ENCODE measurements around the gene SUGP2.
"Not testable (repeated sequence)": the region's sequence is repeated elsewhere in the genome, so short reads cannot be mapped to it uniquely, and the experiment has no call there.

The SUGP2 gene

DNA sequence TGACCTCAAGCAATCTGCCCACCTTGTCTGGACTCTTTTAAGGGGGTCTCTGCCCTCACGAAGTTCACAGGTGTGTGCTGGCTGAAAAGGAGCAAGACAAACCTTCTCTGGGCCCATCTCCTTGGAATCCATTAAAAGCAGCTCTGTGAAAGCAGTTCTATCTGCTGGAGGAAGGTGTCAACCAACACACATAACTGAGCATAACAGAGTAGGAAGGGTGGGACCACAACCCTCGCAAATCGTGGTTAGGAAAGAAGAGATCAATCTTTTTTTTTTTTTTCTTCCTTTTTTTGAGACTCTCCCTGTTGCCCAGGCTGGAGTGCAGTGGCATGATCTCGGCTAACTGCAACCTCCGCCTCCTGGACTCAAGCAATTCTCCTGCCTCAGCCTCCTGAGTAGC lies 1.4 kb downstream of the SUGP2 start:
- no peak for DNase-seq

DNA sequence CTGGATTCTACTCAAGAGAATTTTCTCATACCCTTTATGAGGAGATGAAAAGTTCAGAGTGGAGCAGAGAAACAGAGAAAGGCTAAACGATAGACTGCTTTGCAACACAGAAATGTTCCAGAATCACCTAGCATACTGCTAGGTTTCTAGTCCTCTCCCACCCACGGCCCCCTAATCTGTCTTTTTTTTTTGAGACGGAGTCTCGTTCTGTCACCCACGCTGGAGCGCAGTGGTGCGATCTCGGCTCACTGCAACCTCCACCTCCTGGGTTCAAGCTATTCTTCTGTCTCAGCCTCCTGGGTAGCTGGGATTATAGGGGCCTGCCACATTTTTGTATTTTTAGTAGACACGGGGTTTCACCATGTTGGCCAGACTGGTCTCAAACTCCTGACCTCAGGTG lies 4.8 kb downstream of the SUGP2 start:
- DNase-seq = no peak

DNA sequence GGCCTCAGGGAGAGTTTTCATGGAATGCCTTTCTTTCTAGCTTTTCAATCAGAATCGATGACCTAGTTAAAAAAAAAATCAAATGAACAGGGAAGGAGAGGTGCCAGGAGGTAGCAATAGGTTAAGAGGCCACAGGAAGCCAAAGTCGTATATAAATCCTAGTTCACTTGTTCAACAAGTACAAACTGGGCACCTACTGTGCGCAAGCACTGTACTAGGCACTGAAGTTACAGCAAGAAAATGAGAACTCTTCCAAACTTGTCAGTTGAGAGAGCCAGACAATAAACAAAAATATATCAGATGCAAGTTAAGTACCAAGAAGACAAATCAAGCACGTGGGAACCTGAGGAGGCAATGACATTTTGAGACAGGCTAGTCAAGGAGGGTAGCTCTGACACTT lies 6.1 kb downstream of the SUGP2 start:
- no peak for DNase-seq

DNA sequence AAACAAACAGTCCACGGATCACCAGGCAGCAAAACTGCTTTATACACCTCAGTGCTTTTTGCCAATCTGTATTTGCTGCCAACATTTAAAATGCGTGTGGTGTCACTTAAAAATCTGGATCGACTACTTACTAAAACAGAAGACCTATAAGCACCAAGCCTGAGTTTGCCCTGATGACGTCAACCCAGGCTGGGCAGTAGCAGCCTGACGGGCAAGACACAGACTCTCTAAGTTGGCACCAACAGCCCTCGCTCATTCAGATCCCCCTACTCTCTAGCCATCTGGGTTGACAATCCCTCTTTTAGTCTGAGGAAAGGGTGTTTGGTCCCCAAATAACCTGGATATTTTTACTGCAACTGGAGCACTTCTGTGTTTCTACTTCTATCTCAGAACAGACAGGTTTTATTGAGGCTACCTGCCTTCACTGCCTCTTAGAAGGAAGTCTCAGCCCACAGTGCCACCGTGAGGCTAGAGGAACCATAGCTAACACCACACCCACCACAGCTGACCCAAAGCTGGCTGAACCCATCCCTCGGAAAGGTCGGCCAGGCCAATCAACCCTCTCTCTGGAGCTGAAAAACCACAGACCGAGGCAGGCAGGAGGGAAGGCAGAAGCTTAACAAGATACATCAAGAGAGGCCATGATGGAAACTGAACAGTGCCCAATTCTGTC lies 6.9 kb downstream of the SUGP2 start:
- DNase-seq = no peak

DNA sequence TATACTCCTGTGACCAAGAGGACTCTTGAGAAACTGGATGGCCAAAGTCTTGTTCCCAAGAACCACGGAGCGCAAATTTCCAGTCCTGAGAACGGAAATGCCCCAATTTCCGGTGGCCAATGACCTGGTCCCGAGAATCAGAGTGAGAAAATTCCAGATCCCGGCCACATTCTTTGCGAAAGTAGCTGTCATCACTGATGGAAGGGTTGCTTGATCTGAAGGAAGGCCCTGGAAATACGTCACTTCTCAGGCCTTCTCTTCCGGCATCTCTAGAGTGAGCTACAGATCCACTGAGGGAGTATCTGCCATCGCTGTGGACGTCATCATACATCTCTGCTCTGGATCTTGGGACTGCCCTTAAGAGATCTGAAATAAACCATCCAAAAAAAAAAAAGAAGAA lies 7.5 kb downstream of the SUGP2 start:
- DNase-seq = no peak

DNA sequence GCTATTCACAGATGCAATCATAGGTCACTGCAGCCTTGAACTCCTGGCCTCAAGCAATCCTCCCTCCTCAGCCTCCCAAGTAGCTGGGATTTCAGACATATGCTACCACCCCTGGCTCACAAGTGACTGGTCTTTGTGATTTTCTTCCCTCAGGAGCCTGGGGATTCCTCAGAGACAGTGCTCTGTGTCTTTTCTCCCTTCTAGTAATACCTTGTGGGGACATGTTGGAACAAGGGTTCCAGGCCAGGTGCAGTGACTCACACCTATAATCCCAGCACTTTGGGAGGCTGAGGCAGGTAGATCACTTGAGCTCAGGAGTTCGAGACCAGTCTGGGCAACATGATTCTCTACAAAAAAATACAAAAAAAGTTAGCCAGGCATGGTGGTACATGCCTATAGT lies 9.9 kb downstream of the SUGP2 start:
- not testable (repeated sequence) for DNase-seq

DNA sequence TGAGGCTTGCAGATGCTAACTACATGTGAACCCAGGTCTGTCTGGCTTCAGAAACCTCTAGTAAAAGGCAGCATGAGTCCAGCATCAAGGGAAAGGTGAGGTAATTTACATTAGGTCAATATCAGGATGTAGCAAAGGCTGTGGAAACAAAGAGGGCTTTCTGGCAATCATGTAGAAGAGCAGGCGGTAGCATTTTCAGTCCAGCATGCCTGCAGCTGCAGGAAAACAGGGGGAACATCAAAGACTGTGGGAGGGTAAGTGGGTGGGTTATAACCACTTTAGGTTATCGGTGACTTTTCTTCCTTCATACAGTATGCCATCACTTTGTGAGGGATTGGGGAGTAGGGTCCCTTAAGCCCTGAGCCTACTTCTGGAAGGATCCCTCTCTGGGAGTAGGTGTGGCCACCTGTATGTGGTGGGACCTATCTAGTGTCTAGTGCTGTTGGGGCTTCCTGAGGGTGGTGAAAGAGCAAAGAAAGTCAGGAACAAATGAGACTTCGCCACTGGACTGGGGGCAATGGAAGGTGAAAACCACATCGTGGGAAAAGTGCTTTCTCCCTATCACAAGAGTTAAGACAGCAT lies 10.8 kb downstream of the SUGP2 start:
- DNase-seq = no peak

DNA sequence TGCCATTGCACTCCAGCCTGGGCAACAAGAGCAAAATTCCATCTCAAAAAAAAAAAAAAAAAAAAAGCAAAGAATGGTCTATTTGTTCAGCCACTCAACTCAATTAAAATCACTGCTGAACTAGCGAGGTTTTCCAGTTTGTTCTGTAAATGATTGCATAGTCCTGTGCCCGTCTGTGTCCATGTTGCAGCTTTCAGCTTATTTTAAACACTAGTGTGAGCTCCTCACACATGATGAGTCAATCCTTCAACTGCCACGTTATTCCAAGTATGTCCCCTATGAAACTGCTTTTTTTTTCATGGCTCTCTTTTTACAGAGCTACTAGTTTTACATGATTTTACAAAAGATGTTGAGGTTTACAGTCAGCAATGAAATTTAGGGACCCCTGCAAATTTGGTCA lies 12.2 kb downstream of the SUGP2 start:
- DNase-seq = no peak

DNA sequence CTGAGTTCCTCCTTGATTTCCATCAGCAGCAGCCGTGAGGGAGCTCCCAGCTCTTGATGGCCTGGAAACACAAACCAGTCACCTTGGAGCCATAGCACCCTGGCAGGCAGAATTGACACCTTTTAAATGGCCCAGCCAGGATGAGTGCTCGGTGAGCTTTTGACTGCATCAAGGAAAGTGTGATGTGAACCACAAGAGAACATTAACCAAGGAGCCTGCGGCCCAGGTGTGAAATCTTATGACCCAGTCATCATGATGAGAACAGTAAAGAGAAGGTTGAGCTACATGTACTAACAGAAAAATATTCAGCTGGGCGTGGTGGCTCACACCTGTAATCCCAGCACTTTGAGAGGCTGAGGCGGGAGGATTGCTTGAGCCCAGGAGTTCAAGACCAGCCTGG lies 22.8 kb downstream of the SUGP2 start:
- no peak for DNase-seq

DNA sequence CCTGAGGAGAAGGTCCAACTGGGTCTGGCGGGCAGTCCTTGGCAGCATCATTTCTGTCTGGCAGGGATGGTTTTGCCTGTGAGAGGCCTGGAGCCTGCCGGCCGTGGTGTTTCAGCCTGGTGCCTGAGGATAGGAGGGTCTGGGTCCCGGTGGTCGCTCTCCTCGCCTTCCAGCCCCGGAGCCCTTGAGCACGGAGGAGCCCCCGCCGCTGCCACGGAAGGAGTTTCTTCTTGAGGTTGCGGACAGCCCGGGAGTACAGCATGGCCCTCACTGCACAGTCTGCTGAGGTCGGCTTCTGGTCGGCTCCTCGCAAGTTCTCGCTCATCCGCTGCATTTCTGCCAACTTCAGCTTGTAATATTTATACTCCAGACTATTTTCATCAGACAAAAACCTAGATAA lies 23.4 kb downstream of the SUGP2 start:
- no peak for DNase-seq

DNA sequence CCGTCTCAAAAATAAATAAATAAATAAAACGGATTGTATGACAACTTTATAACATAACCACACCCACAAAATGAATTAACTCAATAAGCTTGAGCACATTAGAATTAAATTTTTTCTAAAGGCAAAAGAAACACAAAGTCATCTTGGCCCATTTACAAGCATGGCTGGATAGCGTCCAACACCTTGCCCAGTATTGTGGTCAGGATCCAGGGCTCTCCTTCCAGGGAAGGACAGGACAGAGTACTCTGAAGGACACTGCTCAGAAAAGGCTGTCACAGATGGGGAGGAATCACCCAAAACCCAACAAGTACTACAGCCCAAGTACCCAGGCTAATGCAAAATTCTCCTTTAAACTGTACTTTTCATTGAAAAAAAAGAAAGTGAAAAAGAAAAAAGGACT lies 27.1 kb downstream of the SUGP2 start:
- no peak for DNase-seq

DNA sequence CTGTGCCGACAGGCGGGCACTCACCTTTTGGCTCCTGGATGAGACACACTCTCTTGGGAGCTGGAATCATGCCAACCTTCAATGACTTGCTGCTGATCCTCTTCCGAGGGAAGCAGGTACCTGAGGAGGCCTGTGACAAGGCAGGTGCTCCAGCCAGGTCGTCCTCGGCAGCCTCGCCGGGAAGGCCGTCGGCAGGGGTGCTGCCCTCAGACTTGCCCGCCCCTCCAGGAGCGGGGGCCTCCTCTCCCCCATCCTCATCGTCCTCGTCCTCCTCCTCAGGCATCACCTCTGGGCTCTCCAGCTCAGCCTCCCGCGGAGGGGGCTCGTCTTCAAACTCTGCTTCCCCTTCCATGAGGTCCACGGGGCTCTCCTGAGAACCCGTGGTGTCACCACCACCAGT lies 29.2 kb downstream of the SUGP2 start:
- no peak for DNase-seq

DNA sequence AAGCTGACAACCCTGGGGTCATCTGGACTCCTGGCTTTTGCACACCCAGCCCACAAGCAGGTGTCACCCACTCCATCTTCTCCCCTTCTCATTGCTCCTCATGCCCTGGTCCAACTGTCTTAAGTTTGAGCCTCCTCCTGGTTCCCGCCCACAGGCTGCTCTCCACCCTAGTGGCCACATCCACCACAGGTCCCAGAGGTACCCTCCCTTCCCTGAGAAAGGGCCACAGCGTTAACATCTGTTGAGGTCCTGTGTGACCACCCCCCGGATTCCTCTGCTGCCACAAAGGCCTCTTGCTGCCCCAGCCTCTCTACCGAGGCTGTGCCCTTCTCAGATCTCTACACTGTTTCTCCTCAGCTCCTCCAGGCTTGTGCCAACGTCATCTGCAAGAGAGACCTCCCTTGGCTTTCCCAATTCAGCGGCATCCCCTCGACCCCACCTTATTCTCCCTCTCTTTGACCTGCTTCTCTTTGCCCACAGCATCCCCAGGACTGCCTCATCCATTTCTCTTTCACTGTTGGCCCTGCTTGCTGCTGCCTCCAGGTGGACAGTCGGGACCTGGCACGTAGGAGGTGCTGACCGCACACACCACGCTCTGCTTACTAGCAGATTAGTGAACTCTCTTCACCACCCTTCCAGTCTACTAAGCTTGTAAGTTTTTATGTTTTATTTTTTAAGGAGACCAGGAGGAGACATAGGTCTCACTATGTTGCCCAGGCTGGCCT lies 33.3 kb downstream of the SUGP2 start:
- DNase-seq = no peak

DNA sequence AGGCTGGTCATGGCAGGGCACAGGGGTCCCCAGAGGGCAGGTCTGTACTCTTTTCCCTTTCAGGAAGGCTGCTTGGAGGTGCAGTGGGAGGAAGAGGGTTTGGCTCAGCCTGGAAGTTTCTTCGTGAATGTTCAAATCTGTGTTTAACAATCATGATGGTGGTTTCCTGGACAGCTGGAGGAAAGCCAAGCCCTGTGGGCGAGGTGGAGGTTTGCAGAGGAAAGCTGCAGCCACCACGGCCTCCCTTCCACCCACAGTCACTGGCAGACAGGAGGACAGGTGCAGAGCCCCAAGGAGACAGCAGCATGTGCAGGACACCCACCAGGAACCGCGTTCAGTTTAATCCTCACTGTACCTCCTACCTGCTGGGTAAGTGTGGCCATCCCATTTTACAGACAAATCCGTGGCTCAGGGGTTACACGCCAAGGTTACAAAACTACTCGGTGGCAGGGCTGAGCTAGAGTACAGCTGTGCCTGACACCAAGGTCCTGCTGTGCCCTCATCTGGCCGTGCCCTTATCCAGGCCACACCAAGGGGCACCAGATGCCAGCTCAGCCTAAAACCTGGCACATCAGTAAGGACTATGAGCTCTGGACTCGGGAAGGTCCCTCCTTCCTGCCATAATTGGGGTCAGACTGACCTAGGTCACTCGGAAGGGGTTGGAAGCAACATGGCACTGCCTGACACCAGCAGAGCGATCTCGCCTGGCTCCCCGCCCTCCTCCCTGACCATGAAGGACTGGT lies 34.1 kb downstream of the SUGP2 start:
- no peak for DNase-seq

DNA sequence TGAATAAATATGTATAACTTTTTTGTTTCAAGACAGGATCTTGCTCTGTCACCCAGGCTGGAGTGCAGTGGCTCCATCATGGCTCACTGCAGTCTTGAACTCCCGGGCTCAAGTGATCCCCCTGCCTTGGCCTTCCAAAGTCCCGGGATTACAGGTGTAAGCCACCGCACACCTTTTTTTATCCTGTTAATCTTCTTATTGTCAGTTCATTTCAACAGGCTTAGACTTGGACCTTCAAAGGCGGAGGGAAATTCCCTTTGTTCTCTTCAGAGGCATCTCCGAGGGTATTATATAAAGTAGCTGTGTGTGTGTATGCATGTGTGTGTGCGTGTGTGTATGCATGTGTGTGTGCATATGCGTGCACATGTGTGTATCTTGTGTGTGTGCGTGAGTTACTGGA lies 35.0 kb downstream of the SUGP2 start:
- DNase-seq = no peak

DNA sequence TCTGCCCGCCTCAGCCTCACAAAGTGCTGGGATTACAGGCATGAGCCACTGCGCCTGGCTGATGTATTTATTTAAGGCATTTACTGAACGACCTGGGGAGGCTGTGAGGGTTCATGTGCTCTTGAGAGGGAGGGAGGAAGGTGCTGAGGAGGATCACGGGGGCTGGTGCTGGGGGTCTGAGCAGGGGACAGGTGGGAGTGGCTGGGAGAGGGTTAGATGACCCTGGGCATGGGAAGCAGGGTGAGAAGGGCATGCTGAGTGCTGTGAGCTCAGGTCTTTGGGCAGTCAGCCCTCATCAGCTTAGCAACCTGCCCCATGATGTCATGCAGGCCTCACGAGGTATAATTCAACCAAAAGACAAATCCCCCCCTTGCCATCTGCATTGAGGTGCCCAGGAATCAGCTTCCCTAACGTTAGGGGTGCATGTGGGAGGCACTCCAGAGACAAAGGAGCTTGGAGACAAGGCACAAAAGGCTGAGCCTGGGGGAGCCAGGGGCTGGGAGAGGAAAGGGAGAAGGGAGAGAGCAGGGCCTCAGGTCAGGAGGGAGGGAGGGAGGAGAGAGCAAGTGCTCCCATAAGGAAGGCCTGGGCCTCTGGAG lies 36.4 kb downstream of the SUGP2 start:
- no peak for DNase-seq

DNA sequence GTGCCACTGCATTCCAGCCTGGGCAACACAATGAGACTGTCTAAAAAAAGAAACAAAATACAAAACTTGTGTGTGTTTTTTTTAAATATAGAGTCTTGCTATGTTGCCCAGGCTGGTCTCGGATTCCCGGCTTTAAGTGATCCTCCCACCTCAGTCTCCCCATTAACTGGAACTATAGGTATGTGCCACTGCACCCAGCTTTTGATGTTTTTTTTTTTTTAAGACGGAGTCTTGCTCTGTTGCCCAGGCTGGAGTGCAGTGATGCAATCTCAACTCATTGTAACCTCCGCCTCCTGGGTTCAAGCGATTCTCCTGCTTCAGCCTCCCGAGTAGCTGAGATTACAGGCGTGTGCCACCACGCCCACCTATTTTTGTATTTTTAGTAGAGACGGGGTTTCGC lies 37.0 kb downstream of the SUGP2 start:
- DNase-seq = no peak

DNA sequence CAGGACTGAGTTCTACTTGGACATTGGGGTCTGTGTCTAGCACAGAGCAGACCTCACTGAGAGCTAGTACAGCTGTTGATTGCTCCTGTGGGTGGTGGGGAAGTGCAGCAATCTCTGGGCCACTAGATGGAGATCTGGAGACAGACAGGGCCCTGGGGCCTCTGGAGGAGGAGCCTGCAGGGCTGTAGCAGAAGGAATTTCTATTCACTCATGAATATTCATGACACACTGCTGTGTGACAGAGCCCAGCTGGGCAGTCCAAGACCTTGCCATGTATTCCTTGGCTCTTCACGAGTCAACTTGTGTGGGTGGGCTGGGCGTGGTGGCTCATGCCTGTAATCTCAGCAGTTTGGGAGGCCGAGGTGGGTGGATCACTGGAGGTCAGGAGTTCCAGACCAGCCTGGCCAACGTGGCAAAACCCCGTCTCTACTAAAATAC lies 37.5 kb downstream of the SUGP2 start:
- no peak for DNase-seq

DNA sequence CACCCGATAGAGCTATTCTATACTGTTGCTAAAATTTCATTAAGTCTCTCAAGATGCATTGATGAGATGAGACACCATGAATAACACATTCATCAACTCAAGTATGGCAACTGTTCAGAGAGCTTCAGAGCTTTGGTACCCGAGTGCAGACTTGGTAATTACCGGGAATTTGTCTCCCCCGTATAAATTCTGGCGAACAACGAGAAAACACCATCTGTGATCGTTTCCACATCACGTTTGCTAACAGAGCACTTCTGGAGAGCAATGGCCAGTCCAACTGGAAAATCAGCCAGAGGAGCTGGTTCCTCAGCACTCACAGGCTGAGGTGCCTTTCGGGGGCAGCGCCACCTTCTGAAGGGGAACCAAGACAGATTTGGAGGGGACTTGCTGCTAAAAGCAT lies 40.2 kb downstream of the SUGP2 start:
- DNase-seq = no peak

DNA sequence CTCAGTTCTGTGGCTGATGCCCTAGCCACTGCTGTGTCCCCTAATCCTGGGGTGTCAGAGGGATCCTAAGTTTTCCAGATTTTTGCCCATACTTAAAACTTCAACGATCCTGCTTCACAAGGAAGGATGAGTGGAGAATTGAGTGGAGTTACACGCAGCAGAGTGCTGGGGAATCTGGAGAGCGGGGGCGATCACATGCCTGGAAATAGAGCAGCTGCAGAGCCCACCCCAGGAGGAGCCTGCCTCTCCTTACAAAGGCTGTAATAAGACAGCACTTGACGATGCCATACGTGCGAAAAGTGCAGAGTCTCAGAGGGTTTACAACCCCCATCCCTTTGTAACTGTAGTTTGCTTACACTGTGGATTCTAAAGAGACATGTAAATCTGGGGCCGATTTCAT lies 40.6 kb downstream of the SUGP2 start:
- DNase-seq = no peak

DNA sequence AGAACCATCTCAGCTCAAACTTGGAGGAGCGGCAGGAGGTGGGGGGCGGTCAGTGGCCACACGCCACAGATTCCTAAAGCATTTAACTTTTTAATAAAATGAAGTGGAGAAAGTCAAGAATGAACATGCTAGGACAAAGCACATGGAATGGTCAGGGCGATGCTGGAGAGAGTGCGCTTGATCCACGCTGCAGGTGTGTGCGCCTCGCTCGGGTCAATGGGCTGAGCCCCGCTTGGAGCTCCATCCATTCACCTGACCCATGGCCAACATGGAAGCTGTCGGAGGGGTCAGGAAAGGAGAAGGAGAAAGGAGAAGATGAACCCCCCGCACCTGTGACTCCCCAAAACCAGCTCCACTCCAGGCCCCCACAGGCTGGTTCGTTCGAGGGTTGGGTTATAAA lies 41.8 kb downstream of the SUGP2 start:
- DNase-seq = no peak

DNA sequence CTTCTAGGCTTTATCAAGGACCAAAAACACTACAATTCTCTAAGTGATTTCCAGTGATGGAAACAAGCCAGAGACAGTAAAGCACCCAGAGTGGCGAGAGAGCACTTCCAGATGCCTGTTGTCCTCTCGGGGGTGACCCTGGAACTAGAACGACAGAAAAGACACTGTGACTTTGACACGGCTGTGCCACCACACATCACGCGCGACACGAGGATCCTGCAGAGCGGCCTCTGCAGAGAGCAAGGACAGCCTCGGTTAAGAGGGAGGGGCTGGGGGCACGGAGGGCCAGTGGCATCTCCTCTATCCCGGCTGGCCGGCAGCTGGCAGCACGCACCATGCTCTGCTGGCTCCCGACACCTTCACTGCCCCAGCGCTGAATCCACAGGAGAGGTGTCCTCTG lies 42.3 kb downstream of the SUGP2 start:
- DNase-seq = no peak

DNA sequence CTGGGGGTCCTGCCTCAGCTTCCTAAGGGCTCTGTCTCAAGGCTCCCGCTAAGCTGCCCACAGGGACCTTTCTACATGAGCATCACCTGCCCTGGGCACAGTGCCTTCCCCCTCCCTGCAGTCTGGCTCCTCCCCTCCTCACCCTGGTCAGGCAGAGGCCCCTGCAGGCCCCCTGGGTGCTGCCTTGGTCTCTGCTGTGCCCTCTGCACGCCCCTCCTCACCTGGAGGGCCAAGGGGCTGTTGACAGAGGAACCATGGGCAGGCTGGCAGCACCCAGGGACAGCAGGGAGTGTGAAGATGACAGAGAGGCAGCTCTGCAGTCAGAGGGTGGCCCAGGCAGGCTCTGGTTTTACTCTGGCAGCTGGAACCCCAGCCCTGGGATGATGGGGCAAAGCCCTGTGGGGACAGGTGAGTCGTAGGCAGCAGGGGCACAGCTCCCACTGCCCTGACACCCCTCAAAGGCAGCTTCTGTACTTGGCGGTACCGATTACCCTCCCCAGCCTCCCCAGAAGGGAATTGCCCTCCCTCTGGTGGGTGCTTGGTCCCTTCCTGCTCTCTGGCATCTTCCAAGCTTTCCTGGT lies 43.1 kb downstream of the SUGP2 start:
- DNase-seq = no peak
